HG03432 (cell line): Measurements from ENCODE around the gene DMPK.

Source experiments
- ATAC-seq: cut with Tn5 transposase; IDR thresholded peaks from one replicate; pipeline ENCODE4 v1.9.1; 2021; ENCODE audit warnings: mild to moderate bottlenecking, moderate library complexity; ENCODE audit not compliant: unreplicated experiment

DMPK gene, protein sequence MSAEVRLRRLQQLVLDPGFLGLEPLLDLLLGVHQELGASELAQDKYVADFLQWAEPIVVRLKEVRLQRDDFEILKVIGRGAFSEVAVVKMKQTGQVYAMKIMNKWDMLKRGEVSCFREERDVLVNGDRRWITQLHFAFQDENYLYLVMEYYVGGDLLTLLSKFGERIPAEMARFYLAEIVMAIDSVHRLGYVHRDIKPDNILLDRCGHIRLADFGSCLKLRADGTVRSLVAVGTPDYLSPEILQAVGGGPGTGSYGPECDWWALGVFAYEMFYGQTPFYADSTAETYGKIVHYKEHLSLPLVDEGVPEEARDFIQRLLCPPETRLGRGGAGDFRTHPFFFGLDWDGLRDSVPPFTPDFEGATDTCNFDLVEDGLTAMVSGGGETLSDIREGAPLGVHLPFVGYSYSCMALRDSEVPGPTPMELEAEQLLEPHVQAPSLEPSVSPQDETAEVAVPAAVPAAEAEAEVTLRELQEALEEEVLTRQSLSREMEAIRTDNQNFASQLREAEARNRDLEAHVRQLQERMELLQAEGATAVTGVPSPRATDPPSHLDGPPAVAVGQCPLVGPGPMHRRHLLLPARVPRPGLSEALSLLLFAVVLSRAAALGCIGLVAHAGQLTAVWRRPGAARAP

DNA sequence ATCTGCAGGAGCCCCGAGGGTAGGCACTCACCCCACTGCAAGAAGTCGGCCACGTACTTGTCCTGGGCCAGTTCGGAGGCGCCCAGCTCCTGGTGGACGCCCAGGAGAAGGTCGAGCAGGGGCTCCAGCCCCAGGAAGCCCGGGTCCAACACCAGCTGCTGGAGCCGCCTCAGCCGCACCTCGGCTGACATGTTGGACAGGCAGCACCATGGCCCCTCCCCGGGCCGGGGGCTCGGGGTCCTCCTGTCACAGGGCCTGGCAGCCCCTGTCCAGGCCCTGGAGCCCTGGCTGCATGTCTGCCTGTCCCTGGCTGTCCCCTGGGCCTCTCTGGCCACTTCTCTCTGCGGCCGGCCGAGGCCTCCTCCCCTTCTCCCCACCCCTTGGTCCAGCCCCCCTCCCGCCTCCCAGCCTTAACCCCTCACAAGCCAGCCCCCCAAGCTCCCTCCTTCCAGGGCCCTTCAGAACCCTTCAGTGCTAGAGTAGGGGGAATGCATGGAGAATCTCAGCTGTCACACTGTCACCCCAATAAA is at the start of gene DMPK:
DMPK (minus strand) TSS at position 329 of the 530 bp plus-strand sequence; CDS start at position 191, 138 bp downstream.
- ATAC-seq: no peak

DNA sequence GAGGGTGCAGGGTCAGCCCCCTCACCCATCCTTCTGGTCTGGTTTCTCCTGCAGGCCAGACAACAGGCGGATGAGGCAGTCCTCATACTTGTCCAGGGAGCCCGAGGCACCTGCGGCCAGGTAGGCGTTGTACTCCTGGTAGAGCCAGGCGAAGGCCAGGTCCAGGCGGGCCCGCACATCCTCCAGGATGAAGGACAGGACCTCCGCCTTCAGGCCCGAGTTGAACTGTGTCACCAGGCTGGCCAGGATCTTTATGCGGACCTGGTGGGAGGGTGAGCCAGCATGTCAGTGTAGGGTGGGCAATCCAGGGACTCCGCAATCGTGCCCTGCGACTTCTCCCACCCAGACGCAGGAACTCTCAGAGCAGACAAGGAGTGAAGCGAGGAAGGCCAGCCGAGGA is 46.7 kb upstream of the DMPK start:
- no peak for ATAC-seq

DNA sequence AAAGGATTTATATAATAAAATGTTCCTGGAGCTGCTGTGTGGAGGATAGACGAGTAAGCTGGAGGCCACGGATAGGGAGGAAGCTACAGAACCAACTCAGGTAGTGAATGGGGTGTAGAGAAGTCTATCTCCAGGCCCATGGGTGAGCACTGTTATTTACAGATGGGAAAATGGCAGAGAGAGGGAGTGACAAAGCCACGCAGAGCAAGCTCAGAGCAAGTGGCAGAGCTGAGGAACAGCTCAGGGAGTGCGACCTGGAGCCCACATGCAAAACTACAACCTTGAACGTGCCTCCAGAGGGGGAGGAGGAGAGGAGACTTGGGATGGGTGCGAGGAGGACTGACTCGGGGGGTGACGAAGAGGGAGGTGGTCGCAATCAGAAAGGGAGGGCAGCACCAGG is 46.2 kb upstream of the DMPK start:
- ATAC-seq: no peak

DNA sequence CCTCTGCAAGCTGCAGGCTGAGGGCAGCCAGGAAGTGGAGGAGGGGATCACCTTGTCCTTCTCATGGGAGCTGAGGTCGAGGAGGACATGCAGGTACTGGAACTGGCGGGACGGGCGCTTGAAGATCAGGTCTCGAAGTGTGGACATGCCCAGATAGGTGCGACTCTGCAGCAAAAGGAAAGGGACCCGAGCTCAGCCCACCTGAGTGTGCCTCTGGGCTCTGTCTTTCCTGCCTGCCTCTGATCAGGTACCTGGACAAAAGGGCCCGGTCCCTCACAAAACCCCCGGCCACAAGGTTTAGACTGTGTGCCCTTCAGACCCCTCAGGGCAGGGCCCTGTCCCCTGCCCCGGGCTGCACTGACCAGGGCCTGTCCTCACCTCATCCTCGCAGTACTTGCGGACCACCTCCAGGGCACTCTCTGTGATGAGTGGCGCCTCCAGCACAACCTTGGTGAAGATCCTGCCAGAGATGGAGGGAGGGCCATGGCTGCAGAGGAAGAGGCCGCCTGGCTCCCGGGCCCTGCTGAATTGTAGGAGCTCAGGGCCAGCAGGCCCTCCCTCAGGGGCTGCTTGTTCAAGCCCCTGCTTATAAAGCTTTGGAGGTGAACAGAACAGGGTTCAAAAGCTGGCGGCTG is 45.3 kb upstream of the DMPK start:
- no peak for ATAC-seq

DNA sequence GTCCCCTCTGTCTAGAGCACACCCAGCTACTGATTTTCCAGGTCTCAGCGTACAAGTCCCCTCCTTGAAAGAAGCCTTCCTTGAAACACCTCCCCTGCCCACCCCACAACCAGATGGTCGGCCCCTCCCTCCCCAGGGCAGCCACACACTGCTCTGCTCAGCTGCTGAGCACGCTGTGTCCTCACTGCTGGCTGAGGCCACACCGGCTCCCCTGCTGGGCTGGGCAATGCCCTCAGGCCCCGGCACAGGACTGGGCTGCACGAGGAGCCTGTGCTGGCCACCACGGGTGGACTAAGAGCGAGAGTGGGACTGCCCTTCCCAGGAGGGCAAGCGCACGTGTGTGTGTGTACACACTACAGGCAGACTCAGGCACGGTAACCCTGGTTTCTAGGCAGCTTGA is 44.6 kb upstream of the DMPK start:
- no peak for ATAC-seq

DNA sequence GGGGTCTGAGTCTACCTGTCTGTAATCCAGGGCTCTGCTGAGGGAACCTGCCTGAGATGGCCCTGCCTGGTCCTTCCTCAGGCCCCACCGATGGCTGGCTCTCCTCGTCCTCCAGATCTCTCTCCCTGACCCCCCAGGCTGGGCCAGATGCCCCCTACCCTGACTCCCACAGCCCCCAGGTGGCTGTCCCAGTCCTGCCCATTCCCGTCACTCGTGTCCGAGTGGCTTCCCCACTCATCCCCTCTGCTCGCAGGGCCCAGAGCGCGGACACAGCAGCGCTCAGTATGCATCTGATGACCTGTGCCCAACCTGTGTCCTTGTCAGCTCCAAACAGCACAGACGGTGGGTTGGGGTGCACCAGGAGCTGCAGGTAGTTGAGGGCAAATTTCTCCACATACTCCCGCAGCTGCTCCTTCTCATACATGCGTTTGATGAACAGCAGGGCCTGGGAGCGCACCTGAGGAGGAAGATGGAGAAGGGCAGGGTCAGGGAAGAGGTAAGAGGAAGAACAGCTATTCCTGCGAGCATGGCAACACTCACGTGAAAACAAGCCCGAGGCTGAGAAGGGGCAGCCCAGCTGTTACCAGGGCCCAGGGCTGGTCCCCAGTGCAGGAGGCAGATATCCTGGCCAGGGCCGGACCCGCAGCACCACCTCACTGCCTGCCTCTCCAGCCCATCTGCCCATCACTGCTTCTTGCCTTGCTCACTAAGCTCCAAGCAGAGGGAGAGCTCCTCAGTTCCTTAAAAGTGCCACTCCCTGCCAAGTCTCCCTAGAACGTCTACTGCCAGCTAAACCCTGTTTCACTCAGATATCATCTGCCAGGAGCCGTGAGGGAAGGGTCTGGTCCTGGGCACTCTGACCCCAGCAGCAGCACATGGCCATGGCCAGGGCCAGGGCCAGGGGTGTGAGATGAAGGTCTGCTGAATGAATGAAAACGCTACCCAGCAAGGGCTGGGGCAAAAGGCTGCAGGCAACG is 43.9 kb upstream of the DMPK start:
- ATAC-seq: no peak

DNA sequence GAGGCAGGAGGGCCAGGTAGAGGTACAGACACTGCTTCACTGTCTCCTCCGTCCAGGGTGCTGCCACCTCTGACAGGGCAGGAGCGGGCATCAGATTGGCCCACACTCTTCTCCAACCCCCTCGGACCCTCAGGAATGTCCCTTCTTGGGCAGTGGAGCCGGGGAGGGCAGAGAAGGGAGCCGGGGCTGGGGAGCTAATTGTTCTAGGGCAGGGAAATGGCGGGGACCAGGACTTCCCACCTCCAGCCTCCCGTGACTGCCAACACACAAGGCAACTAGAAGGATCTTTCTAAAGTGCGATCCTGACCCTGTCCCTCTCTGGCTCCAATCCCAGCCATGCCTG is 42.9 kb upstream of the DMPK start:
- no peak for ATAC-seq

DNA sequence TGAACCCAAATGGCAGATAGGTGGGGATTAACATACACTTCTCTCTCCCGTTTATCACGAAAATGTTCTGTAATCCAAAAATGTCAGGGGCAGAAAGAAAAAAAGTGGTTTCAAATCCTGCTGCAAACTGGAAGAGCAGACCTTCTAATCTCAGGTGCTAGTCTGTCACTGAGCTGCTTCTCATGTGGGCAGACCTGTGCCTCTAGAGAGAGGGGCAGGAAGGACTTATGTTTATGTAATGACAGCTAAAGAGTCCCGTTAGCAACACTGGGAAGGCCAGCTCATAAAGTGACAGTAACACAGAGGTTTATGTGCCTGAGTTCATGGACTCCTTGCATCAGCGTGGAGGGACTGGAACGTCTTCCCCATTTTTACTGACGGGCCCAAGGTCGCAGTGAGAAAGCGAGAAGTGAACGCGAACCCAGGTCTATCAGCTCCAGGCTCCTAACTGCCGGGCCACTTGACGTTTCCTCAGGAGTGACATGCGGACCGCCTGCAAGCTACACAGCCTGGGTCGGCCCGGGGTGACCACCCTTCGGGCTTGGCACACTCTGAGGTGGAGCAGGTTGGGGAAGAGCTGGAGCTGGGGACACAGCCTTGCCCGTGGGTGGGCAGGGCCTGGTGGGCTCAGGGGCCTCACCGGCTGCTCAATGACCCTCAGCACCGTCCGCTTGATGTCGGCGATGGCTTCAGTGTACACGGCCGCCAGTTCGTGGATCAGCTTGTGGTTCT is 42.4 kb upstream of the DMPK start:
- no peak for ATAC-seq

DNA sequence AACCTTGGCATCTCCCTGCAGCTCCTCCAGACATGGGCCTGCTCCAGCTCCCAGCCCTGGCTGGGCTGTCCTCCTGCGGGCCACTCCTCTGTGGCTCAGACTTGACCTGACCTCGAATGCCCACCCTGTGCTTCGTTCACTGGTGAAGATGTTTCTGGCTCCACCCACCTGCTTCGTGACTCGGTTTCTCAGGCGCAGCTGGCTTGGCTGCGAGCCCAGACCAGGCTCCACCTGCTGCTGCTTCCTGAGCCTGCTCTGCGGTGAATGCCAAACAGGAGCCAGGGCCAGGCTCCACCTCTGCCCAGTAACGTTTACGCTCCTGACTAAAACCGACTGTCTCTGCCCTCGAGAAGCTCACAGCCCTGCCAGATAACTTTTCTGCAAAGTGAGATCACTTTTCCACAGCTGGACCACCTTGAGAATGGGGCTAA is 41.8 kb upstream of the DMPK start:
- no peak for ATAC-seq

DNA sequence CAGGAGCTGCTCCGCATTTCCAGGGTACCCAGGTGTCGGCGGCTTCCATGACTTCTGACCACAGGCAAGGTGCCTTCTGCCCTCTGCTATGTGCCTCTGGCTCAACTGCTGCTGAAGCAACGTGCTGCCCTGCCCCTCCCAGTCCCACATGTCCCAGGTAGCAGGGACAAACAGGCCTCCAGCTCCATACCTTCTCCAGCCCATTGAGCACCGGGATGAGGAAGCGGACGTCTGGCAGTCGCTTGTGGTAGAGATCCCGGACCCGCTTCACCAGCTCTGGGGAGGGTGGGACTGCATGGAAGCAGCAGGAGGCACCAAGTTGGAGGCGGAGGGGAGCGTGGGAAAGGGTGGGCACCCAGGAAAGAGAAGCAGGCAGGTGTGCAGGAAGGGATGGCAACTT is 40.9 kb upstream of the DMPK start:
- no peak for ATAC-seq

DNA sequence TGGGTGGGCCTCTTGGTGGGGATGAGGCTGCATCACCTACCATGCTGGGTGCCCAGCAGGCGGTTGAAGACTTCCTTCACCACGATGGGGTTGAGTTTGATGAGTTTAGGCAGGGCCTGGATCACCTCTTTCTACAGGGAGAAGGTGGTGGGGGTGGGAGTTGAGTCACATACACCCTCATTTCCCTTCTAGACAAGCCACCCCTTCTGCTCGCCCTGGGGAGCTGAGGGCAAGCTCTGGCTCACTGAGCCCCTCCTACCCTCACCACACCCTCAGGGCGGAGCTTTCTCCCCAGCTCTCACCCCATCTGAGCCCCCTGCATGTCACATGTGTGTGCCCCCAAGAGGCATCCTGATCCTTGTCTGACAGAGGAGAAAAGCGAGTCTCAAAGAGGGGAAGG is 40.4 kb upstream of the DMPK start:
- no peak for ATAC-seq

DNA sequence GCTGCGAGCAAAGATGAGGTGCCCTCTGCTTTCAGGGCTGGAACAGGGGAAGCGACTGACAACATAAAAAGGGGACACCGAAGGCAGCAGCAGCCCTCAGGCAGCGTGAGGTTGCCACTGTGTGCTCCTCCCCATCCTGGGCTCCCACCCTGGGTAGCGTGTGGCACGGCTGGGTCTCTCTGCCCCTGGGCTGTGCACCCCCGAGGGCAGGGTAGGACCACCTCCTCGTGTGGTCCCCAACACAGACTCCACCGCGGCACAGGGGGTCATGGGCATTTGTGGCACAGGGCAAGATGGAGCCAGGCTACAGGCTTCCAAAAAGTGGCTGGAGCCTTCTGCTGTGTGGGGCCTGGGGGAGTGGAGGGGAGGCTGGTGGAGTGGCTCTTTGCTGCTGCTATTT is 39.3 kb upstream of the DMPK start:
- ATAC-seq: no peak

DNA sequence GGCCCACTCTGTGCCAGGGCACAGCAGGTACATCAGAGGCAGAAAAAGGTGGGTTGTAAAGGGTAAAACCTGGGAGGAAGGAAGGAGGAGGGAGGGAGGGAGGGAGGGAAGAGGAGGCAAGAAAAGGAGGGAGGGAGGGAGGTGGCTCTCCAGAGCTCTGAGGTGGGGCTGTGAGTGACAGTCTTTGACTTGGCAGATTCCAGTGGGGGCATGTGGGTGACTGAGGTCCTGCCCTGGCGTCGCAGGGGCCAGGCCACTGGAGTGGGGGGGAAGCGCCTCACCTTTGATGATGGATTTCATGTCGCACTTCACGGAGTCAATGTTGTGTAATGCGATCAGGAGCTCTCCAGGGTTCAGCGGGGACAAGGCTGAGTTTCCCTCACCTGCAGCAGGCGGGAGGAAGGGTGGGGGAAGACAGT is 38.8 kb upstream of the DMPK start:
- ATAC-seq: no peak

DNA sequence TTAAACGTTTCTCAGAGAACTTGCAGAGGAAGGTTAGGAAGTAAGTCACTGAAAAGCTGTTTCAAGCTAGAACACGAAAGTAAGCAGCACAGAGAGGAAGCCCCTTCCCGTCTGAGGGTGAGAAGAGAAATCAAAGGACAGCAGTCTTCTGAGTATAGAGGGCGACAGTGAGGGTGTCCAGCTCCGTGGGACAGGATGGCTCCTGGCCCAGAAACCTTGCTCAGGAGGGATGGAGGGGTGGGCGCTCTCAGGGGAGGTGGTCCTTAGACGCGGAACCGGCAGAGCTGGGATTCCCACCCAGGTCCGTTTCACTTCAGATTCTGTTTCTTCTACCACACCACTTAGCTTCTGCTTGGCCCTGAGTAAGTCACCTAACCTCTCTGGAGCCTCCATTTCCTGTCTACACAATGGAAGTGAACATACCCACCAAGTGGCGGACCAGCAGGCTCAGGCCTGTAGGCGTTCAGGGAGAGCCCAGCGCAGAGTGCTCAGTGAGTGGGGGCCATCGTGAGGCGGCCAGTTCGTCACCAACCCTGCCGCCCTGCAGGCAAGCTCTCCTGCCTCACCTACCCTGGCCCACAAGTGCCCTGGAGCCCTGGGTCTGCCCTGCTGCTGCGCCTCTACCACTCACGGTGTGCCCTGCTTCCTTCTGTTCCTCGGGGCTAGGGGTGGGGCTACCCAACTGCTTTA is 38.3 kb upstream of the DMPK start:
- ATAC-seq: no peak

DNA sequence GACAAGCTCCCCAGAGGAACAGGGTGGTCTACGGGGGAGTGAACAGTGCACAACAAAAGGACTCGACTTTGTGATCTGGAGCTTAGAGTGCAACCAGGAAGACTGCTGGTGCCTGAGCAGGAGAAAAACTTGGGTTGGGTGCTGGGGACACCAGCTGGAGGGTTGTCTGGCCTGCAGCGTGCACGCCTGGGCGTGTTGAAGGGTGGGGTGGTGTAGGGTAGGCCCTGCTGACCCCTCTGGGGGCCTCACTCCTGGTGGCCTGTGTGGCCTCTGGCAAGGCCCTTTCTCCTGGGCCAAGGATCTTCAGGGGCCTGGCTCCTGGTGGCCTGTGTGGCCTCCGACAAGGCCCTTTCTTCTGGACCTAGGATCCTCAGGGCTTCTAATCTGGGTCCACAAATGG is 37.5 kb upstream of the DMPK start:
- no peak for ATAC-seq

DNA sequence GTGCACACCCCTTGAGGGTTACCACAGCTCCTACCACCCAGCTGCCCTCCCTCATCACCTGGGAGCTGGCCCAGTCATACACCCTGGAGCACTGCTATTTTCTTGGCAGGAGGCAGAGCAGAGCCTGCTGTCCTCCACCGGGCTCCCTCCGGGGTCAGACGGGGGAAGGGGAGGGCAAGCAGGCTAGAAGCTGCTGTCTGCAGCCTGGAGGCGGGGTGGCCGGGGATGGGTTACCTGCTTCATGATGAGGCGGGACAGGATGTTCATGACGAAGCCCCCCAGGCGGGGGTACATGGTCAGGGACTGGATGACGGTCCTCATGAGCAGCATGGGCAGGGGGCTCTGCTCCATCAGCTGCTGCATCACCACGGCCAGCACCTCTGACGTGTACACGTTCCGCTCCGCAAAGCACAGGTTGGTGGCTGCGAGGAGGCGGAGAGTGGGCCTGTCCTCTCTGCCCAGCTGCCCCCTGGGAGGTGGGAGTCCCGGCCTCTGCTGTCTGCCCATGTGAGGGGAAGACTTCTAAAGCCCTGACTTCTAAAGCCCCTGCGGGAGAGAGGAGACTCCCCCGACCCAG is 35.5 kb upstream of the DMPK start:
- no peak for ATAC-seq

DNA sequence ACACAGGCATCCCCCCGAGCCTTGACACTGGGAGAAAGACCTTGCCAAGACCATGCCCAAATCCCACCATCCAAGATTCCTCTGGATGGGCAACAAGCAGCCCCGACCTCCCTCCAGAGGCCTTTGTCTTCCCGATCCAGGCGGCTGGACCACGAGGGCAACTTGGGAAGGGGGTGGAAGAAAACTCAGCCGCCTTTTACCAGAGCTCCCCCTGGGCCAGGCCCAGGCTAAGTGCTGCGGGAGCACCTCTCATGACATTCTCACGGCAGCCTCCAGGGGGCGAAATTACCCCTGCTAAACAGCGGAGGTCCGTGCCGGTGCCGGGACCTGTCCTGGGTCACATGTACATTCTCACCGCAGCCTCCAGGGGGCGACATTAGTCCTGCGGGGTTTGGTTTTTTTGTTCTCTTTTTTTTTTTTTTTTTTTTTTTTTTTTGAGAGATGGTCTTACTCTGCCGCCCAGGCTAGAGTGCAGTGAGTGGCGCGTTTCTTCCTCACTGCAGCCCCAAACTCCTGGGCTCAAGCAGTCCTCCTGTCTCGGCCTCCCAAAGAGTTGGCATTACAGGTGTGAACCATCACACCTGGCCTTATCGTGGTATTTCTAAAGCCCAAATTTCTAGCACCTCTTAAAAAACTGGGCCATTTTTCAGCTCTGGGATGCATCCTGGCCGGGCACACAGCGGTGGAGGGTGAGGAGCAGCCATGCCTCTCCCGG is 34.9 kb upstream of the DMPK start:
- ATAC-seq: peak; percentile 84

DNA sequence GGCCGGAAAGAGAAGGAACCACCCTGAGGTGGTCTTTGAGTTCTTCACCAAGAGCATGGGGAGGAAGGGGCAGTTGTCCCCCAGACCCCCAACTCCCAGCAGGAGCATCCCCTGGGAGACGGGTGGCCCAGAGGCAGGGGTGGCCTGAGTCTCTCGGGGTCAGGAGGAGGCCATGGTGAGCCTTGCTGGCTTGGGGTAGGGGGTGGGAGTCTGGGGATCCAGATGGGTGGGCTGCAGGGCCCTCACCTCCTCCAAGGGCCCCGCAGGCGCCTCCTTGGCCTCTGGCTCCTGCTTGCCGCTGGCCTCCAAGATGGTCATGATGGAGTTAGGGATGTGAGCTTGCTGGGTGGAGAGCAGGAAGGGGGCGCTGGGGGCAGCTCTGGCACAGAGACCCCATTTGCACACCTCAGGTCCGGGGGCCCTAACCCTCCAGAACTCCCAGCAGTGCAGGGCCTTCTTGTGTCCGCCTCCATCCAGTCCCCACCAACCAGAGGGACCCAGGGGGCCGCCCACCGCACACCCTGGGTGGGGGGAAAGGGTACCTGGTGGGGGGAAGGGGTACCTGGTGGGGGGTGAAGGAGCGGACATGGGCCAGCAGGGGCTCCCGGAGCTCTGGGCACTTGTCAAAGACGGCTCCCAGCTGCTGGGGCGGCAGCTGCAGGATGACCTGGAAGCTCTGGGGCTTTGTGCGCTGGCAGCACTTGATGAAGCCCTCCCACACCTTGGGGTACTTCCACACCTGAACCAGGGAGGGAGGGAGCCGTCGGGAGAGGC is 34.1 kb upstream of the DMPK start:
- no peak for ATAC-seq
